GM13976 (cell line): ENCODE measurements around the gene NOCT.
A peak's percentile ranks its signal among the peaks of the same experiment; 100 is the strongest.

Experiments used
- DNase-seq: peaks from one replicate; pipeline ENCODE4 v3.0.0; 2012; ENCODE audit warnings: low spot score
- in situ Hi-C: fragments of 300-500 bp; cut with MboI; formaldehyde crosslinking; loops from one replicate; pipeline ENCODE4 v1.12.0; 2022; ENCODE audit warnings: low sequenced_read_pairs, mixed read lengths, inconsistent platforms; ENCODE audit not compliant: unreplicated experiment
- TF ChIP-seq, protein P1 (sequence below): IDR thresholded peaks from 2 replicates; pipeline ENCODE4 v1.5.1; 2012; ENCODE audit warnings: borderline replicate concordance, mild to moderate bottlenecking; ENCODE audit not compliant: insufficient read depth; ENCODE audit errors: extremely low read depth, missing control alignments, control extremely low read depth

NOCT gene

DNA sequence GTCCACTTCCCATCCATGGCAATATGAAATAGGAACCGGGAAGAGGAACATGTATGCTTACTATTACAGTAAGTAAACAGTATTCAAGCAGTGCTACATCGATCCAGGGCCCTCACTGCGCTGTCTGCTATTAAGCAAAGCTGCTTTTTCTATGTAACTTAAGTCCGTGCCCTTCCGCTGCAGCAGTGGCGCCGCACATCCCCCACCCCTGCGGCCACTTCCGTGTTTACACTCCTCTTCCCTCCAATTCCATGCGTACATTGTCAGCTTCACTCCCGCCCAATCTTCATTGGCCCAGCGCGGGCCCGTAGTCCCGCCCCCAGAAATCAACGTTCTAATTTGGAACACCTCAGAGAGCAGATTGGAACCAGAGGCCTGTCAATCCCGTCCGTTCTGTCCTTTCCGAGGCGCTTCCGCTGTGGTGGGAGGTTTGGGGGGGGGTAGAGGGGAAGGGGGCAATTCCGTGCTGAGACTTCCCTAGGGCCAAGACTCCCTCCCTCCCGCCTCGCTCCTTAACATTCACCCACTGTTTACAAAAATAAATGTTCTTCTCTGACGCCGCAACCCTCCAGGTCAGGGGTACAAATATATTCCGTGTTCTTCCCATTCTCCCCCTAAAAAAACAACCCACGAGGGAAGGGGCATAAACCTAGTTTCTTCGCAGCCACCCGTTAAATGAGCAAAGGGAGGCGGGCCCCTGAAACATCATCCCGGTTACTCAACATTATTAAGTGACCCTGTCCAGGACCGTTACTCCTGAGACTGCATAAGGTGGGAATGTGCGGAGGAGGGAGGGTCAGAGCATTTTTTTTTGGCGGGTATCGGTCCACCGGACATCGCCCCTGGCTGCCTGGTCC lies 67.4 kb downstream of the NOCT start:
- TF ChIP-seq, protein P1, sequence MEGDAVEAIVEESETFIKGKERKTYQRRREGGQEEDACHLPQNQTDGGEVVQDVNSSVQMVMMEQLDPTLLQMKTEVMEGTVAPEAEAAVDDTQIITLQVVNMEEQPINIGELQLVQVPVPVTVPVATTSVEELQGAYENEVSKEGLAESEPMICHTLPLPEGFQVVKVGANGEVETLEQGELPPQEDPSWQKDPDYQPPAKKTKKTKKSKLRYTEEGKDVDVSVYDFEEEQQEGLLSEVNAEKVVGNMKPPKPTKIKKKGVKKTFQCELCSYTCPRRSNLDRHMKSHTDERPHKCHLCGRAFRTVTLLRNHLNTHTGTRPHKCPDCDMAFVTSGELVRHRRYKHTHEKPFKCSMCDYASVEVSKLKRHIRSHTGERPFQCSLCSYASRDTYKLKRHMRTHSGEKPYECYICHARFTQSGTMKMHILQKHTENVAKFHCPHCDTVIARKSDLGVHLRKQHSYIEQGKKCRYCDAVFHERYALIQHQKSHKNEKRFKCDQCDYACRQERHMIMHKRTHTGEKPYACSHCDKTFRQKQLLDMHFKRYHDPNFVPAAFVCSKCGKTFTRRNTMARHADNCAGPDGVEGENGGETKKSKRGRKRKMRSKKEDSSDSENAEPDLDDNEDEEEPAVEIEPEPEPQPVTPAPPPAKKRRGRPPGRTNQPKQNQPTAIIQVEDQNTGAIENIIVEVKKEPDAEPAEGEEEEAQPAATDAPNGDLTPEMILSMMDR: no peak
- in situ Hi-C loops: no loop called here
- peak; percentile 94 for DNase-seq

DNA sequence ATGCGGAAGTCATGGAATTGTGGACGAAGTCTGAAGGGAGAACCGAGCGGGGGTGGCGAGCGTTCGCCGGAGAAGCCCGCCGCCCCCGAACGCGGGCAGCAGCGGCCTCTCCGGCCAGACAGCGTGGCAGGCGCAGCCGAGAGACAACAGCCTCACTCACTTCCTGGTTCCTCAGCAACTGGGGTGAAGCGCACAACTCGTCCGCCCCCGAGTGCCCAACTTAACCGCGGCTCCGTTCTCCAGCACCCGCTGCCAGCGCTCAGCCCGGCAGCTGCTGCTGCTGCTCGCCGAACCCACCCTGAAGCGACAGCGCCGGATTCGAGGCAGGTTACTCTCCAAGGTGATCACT lies 68.0 kb downstream of the NOCT start:
- DNase-seq: peak; percentile 78
- TF ChIP-seq, protein P1: peak; percentile 23
- in situ Hi-C loops: no loop called here

GRCh38 chr4:139083956-139084803 lies 68.6 kb downstream of the NOCT start:
- peak; percentile 85 for DNase-seq
- TF ChIP-seq, protein P1: no peak
- in situ Hi-C loops: no loop called here

DNA sequence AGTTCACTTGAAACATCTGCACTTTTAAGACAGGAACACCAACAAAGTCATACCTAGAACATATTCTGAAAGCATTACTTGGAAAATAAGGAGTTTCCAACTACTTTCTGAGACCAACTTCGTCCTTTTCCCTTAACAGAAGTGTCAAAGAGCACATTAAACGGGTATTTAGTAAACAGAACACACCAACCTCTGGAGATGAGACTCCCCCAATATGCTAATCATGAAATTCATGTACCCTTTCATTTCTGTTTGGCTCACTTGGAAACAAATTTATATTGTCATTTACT lies 69.2 kb downstream of the NOCT start:
- DNase-seq: no peak
- in situ Hi-C loops: no loop called here
- TF ChIP-seq, protein P1: no peak

GRCh38 chr4:139085141-139085540 lies 69.6 kb downstream of the NOCT start:
- TF ChIP-seq, protein P1: no peak
- in situ Hi-C loops: no loop called here
- no peak for DNase-seq

- in situ Hi-C loops: no loop called here
- no peak for DNase-seq
- TF ChIP-seq, protein P1: no peak
These were observed 76.7 kb downstream of the NOCT start for GRCh38 chr4:139092271-139092670.
